ENCODE results near the gene DLG4.
A peak's percentile ranks its signal among the peaks of the same experiment; 100 is the strongest.

Gene DLG4

DNA sequence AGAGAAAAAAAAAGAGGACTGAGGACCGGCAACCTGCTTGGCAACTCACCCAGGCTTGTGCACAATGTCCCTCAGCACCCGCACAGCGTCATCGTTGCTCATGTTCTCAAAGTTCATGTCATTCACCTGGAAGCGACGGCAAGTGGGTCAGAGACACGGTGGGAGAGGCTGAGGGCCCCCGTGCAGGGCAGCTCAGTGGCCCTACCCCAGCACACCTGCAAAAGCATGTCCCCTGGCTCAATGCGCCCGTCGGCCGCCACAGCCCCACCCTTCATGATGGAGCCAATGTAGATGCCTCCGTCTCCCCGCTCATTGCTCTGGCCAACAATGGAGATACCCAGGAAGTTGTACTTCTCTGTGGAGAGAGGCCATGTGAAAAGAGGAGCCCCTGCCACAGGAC lies 9.3 kb upstream of the DLG4 start:
- H3K27ac ChIP-seq (ENCODE audit: low read depth, low read length) = no peak overlapping the region
- H3K4me1 ChIP-seq (ENCODE audit: control insufficient read depth, insufficient read depth, low read length) = peaks cover 7% of the 10 kb centered on the region; the same call in 1 of the 2 replicates
- peaks cover 70% of the 10 kb centered on the region for H3K36me3 ChIP-seq (ENCODE audit: control insufficient read depth, insufficient read depth, low read length)
- H3K9me3 ChIP-seq (ENCODE audit: control insufficient read depth, insufficient read depth, low read depth, low read length) = no peaks in the 10 kb centered on the region
- no peak overlapping the region for H3K9ac ChIP-seq (ENCODE audit: low read length)
- no peak overlapping the region for H3K4me3 ChIP-seq (ENCODE audit: low read depth, low read length)
- no peaks in the 10 kb centered on the region for H3K27me3 ChIP-seq (ENCODE audit: control insufficient read depth, insufficient read depth, low read length)

DNA sequence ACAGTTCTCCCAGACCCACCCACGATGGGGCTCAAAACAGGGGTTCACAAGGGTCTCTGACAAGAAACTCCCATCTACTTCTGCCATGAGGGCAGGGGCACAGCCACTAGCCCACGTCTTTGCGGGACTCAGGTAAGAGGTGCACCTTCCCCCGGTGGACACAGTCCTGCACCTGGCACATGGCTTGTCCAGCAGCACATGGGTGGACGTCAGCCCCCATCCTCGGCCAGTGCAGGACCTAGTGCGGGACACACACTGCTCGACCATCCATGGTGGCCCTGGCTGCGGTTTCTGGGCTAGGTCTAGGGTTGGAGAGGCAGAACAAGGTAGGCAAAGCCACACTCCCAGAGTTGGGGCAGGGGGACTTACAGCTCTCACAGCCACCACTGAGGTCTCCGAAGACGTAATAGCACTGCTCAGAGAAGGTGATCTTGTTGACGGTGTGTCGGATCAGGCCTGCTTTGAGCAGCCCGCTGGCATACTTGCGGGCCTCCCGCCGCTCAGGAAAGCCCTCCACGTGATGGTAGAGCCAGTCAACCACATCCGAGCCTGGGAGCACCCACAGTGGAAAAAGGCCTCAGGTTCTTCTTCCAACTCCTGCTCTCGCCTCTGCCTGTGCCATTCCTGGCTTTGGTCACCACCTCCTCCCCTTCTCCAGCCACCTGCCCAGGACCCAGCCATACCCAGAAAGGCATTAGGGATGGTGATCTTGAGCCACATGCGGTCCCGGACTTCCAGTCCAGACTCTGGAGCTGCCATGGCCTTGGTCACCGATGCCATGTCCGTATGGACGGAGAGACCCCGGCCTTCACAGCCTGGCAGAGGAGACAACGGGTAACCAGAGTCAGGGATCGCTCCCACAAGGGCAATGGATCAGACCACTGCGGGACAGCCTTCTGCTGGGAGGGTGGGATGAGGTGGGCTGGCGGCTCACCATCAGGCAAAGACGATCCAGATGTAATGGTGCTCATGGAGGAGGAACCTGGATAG lies 7.4 kb upstream of the DLG4 start:
- Histone ChIP-seq H3K4me3 (ENCODE audit: low read depth, low read length) (no peak overlapping the region), H3K4me1 (ENCODE audit: control insufficient read depth, insufficient read depth, low read length) (no peaks in the 10 kb centered on the region; the same call in 1 of the 2 replicates), H3K27me3 (ENCODE audit: control insufficient read depth, insufficient read depth, low read length) (no peaks in the 10 kb centered on the region), H3K36me3 (ENCODE audit: control insufficient read depth, insufficient read depth, low read length) (peaks cover 89% of the 10 kb centered on the region), H3K9ac (ENCODE audit: low read length) (no peak overlapping the region), H3K27ac (ENCODE audit: low read depth, low read length) (no peak overlapping the region), H3K9me3 (ENCODE audit: control insufficient read depth, insufficient read depth, low read depth, low read length) (no peaks in the 10 kb centered on the region)

DNA sequence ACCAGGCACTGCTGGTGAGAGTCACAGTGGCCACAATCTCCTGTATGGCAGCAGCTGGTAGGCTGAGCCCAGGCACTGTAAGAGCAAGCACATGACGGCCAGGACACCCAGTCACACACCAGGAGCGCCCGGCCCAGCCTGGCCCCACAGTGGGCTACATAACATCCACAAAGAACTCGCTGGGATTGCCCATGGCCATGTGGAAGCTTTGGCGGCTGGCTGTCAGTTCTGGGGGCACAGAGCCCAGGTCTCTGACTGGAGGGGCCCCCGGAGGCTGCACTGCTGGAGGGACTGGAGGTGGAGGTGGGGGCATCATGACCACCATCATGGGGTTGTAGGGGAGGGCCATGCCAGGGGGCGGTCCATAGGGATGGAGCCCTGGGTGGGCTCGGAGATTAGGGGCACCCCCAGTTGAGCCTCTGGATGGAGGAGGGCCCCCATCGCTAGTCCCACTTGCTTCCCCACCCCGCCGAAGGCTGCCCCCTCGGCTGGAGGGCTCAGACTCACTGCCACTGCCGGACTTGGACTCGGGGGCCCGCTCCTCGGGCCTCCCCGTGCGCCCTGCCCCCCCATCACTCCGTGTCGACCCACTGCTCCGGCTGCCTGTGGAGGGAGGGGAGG lies 6.2 kb upstream of the DLG4 start:
- H3K4me3 ChIP-seq (ENCODE audit: low read depth, low read length) = no peak overlapping the region
- peaks cover 100% of the 10 kb centered on the region for H3K36me3 ChIP-seq (ENCODE audit: control insufficient read depth, insufficient read depth, low read length)
- H3K9me3 ChIP-seq (ENCODE audit: control insufficient read depth, insufficient read depth, low read depth, low read length) = no peaks in the 10 kb centered on the region
- H3K27me3 ChIP-seq (ENCODE audit: control insufficient read depth, insufficient read depth, low read length) = no peaks in the 10 kb centered on the region
- peaks cover 5% of the 10 kb centered on the region; the same call in 1 of the 2 replicates for H3K4me1 ChIP-seq (ENCODE audit: control insufficient read depth, insufficient read depth, low read length)
- H3K9ac ChIP-seq (ENCODE audit: low read length) = no peak overlapping the region
- H3K27ac ChIP-seq (ENCODE audit: low read depth, low read length) = no peak overlapping the region

DNA sequence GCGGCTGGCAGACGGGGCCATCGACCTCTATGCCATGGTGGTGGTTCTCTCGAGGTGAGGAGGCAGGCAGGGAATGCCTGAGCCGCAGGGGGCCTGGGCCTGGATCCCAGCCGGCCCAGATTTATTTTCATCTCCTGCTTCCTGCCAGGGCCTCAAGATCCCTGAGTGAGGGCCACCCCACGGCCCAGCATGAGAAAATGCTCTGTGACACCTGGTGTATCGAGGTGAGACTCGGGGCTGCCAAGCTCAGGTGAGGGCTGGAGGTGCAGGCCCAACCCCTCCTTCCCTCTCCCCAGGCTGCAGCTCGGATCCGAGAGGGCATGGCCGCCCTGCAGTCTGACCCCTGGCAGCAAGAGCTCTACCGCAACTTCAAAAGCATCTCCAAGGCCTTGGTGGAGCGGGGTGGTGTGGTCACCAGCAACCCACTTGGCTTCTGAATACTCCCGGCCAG lies 5.0 kb upstream of the DLG4 start:
- Histone ChIP-seq H3K9me3 (ENCODE audit: control insufficient read depth, insufficient read depth, low read depth, low read length) (no peaks in the 10 kb centered on the region), H3K36me3 (ENCODE audit: control insufficient read depth, insufficient read depth, low read length) (peaks cover 88% of the 10 kb centered on the region), H3K4me3 (ENCODE audit: low read depth, low read length) (no peak overlapping the region), H3K9ac (ENCODE audit: low read length) (no peak overlapping the region), H3K27me3 (ENCODE audit: control insufficient read depth, insufficient read depth, low read length) (no peaks in the 10 kb centered on the region), H3K27ac (ENCODE audit: low read depth, low read length) (no peak overlapping the region), H3K4me1 (ENCODE audit: control insufficient read depth, insufficient read depth, low read length) (peaks cover 9% of the 10 kb centered on the region; the same call in 1 of the 2 replicates)

DNA sequence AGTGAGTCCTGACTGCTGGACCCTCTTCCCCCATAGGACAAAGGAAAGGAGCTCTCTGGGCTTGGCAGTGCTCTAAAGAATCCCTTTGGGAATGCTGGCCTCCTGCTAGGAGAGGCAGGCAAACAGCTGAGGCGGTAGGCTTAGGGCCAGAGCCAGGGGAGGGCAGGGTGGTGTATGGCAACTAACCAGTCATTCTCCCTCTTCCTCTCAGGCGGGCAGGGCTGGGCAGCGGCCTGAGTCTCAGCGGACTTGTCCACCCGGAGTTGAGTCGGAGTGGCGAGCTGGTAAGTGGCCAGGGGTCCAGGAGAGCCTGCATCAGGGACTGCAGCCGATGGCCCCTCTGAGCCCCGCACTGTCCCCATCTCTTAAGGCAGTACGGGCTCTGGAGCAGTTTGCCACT lies 4.5 kb upstream of the DLG4 start:
- Histone ChIP-seq H3K9ac (ENCODE audit: low read length) (no peak overlapping the region), H3K27me3 (ENCODE audit: control insufficient read depth, insufficient read depth, low read length) (no peaks in the 10 kb centered on the region), H3K9me3 (ENCODE audit: control insufficient read depth, insufficient read depth, low read depth, low read length) (no peaks in the 10 kb centered on the region), H3K27ac (ENCODE audit: low read depth, low read length) (no peak overlapping the region), H3K36me3 (ENCODE audit: control insufficient read depth, insufficient read depth, low read length) (peaks cover 82% of the 10 kb centered on the region), H3K4me1 (ENCODE audit: control insufficient read depth, insufficient read depth, low read length) (peaks cover 13% of the 10 kb centered on the region), H3K4me3 (ENCODE audit: low read depth, low read length) (no peak overlapping the region)

DNA sequence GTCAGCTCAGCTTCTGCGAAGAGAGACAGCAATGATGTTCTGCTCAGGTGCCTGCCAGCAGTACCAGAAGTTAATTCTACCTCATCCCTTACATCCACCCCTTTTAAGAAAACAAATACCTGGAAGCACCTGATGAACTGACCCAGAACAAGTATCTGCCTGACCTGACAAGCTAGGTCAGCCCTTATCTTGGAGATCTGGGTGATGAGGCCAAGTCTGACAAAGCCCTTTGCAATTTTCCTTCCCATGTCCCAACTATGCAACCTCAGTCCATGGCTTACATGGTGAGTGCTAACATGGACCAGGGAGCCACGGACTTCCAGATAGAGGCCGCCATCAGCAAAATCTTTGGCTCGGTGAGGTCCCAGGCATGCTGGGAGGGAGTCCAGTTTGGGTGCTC lies 3.7 kb upstream of the DLG4 start:
- Histone ChIP-seq H3K4me1 (ENCODE audit: control insufficient read depth, insufficient read depth, low read length) (peaks cover 19% of the 10 kb centered on the region), H3K27me3 (ENCODE audit: control insufficient read depth, insufficient read depth, low read length) (no peaks in the 10 kb centered on the region), H3K9ac (ENCODE audit: low read length) (no peak overlapping the region), H3K9me3 (ENCODE audit: control insufficient read depth, insufficient read depth, low read depth, low read length) (no peaks in the 10 kb centered on the region), H3K4me3 (ENCODE audit: low read depth, low read length) (no peak overlapping the region), H3K36me3 (ENCODE audit: control insufficient read depth, insufficient read depth, low read length) (peaks cover 75% of the 10 kb centered on the region), H3K27ac (ENCODE audit: low read depth, low read length) (no peak overlapping the region)

DNA sequence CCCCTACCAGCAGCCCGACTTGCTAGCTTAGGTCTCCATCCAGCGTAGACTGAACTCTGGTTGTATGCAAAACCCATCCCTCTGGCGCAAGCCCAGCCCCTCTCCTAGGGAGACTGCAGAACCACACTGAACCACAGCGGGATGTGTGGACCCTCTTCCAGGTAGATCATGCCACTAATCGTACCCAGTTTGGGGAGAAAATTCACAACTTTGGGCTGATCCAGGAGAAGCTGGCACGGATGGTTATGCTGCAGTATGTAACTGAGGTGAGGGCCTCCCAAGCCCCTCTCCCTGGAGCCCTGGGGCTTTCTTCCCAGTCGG lies 3.3 kb upstream of the DLG4 start:
- Histone ChIP-seq H3K9ac (ENCODE audit: low read length) (no peak overlapping the region), H3K27me3 (ENCODE audit: control insufficient read depth, insufficient read depth, low read length) (no peaks in the 10 kb centered on the region), H3K36me3 (ENCODE audit: control insufficient read depth, insufficient read depth, low read length) (peaks cover 71% of the 10 kb centered on the region), H3K9me3 (ENCODE audit: control insufficient read depth, insufficient read depth, low read depth, low read length) (no peaks in the 10 kb centered on the region), H3K27ac (ENCODE audit: low read depth, low read length) (no peak overlapping the region), H3K4me1 (ENCODE audit: control insufficient read depth, insufficient read depth, low read length) (peaks cover 24% of the 10 kb centered on the region), H3K4me3 (ENCODE audit: low read depth, low read length) (no peak overlapping the region)

DNA sequence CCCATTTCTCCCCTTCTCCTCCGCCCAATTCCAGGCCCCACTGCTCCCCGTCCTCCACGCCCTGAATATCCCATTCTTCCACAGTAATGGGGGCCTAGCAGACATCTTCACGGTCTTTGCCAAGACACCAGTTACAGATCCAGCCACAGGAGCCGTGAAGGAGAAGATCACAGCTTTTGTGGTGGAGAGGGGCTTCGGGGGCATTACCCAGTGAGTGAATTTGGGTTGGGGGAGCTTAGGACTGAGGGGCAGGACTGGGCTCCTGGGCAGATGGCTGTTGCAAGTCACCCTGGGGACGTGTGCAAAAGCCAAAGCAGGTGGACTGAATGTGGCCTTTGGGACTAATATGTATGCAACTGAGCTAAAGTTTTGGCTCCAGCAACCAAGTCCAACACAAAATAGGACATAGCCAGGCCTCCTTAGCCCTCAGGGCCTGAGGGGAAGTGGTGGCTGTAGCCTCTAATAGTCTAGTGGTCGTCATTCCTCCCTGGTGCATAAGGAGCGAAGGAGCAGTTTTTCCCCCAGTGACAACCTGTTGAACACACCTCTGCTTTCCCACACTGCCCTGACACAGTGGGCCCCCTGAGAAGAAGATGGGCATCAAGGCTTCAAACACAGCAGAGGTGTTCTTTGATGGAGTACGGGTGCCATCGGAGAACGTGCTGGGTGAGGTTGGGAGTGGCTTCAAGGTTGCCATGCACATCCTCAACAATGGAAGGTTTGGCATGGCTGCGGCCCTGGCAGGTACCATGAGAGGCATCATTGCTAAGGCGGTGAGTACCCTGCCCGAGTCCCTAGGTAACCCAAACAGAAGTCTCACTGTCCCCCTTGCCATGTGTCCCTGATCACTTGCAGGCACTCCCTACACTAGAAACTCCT lies 2.7 kb upstream of the DLG4 start:
- Histone ChIP-seq H3K27ac (ENCODE audit: low read depth, low read length) (no peak overlapping the region), H3K9me3 (ENCODE audit: control insufficient read depth, insufficient read depth, low read depth, low read length) (no peaks in the 10 kb centered on the region), H3K4me1 (ENCODE audit: control insufficient read depth, insufficient read depth, low read length) (peaks cover 27% of the 10 kb centered on the region), H3K4me3 (ENCODE audit: low read depth, low read length) (no peak overlapping the region), H3K9ac (ENCODE audit: low read length) (no peak overlapping the region), H3K27me3 (ENCODE audit: control insufficient read depth, insufficient read depth, low read length) (no peaks in the 10 kb centered on the region), H3K36me3 (ENCODE audit: control insufficient read depth, insufficient read depth, low read length) (peaks cover 65% of the 10 kb centered on the region)

DNA sequence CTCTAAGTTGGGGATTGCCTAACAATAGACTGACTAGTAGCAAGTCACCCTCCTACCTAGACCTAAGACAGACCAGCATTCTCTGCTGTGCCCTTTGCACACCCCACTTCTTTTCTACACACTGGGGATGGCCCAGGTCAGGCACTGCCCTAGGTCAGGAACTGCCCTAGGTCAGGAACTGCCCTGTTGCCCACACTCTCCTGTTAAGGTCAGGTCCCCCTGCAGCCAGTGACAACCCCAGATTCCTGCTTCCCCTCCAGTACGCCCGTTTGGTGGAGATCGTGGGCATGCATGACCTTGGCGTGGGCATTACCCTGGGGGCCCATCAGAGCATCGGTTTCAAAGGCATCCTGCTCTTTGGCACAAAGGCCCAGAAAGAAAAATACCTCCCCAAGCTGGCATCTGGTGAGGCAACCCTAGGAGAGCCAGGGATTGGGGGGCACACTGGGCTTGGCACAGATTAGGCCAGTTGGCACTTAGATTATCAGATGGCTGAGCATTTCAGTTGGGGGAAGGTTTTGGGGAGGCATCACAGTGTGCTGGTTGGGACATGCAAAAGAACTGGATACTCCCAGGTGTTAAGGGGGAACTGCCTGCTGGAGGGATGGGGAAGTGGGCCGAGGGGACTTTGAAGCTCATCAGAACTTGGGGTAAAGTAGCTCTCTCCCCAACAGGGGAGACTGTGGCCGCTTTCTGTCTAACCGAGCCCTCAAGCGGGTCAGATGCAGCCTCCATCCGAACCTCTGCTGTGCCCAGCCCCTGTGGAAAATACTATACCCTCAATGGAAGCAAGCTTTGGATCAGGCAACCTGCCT lies 1.8 kb upstream of the DLG4 start:
- H3K36me3 ChIP-seq (ENCODE audit: control insufficient read depth, insufficient read depth, low read length) = peaks cover 56% of the 10 kb centered on the region
- H3K4me1 ChIP-seq (ENCODE audit: control insufficient read depth, insufficient read depth, low read length) = peaks cover 32% of the 10 kb centered on the region
- no peaks in the 10 kb centered on the region for H3K9me3 ChIP-seq (ENCODE audit: control insufficient read depth, insufficient read depth, low read depth, low read length)
- H3K27ac ChIP-seq (ENCODE audit: low read depth, low read length) = no peak overlapping the region
- H3K27me3 ChIP-seq (ENCODE audit: control insufficient read depth, insufficient read depth, low read length) = no peaks in the 10 kb centered on the region
- H3K9ac ChIP-seq (ENCODE audit: low read length) = no peak overlapping the region
- 0 out of 2 replicates have a peak overlapping the region, but pooled peaks have one; percentile 90 for H3K4me3 ChIP-seq (ENCODE audit: low read depth, low read length)

DNA sequence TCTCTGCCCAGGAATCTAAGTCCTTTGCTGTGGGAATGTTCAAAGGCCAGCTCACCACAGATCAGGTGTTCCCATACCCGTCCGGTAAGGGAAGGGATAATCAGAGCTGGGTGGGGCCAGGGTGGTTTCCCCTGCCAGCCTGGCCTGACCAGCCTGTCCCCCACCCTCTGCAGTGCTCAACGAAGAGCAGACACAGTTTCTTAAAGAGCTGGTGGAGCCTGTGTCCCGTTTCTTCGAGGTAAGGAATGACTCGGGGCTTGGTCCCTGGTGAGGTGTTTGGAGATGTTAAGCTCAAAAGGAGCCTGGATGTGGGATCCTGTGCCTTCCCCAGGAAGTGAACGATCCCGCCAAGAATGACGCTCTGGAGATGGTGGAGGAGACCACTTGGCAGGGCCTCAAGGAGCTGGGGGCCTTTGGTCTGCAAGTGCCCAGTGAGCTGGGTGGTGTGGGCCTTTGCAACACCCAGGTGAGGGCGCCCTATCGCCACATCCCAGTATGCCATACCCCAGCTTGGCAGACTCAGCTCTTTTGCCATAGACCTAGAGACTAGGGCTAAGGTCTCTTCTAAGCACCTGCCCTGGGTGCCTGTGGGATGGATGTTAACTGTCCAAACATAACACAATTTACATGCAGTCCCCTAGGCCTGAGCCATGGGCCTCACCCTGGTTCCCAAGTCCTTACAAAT lies 1.1 kb upstream of the DLG4 start:
- peak overlapping the region; percentile 91 for H3K27ac ChIP-seq (ENCODE audit: low read depth, low read length)
- H3K4me1 ChIP-seq (ENCODE audit: control insufficient read depth, insufficient read depth, low read length) = peaks cover 39% of the 10 kb centered on the region

More for the DNA sequence above, 1.1 kb upstream of the DLG4 start:
- H3K9me3 ChIP-seq (ENCODE audit: control insufficient read depth, insufficient read depth, low read depth, low read length) = no peaks in the 10 kb centered on the region
- H3K27me3 ChIP-seq (ENCODE audit: control insufficient read depth, insufficient read depth, low read length) = no peaks in the 10 kb centered on the region
- peak overlapping the region; percentile 92 for H3K9ac ChIP-seq (ENCODE audit: low read length)
- H3K4me3 ChIP-seq (ENCODE audit: low read depth, low read length) = peak overlapping the region; percentile 90
- peaks cover 49% of the 10 kb centered on the region for H3K36me3 ChIP-seq (ENCODE audit: control insufficient read depth, insufficient read depth, low read length)
